Measurements from ENCODE around the gene PPP1R16B. TPM values are rescaled to one million over a fixed set of nuclear protein-coding genes. Genes with fewer than 3 reads are reported as not detected.

PPP1R16B gene
- total RNA-seq, 1 donor from 2014 or later: 46.9 TPM

GRCh38 chr20:38870733-38871559 lies 65.4 kb downstream of the PPP1R16B start:
- DNase-seq (ENCODE audit: low spot score): no peak
- no peaks in the 10 kb centered on the region for H3K9me3 Mint-ChIP-seq (ENCODE audit: unreplicated experiment)
- H3K4me3 Mint-ChIP-seq (ENCODE audit: unreplicated experiment): no peak overlapping the region
- no peak overlapping the region for H3K27ac Mint-ChIP-seq (ENCODE audit: unreplicated experiment)
- H3K36me3 Mint-ChIP-seq (ENCODE audit: low read depth, unreplicated experiment): peaks cover 17% of the 10 kb centered on the region
- peaks cover 52% of the 10 kb centered on the region for H3K4me1 Mint-ChIP-seq (ENCODE audit: unreplicated experiment)
- H3K27me3 Mint-ChIP-seq (ENCODE audit: unreplicated experiment): peaks cover 12% of the 10 kb centered on the region
- TF ChIP-seq, protein P1, sequence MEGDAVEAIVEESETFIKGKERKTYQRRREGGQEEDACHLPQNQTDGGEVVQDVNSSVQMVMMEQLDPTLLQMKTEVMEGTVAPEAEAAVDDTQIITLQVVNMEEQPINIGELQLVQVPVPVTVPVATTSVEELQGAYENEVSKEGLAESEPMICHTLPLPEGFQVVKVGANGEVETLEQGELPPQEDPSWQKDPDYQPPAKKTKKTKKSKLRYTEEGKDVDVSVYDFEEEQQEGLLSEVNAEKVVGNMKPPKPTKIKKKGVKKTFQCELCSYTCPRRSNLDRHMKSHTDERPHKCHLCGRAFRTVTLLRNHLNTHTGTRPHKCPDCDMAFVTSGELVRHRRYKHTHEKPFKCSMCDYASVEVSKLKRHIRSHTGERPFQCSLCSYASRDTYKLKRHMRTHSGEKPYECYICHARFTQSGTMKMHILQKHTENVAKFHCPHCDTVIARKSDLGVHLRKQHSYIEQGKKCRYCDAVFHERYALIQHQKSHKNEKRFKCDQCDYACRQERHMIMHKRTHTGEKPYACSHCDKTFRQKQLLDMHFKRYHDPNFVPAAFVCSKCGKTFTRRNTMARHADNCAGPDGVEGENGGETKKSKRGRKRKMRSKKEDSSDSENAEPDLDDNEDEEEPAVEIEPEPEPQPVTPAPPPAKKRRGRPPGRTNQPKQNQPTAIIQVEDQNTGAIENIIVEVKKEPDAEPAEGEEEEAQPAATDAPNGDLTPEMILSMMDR (IDR thresholded peaks at IDR 0.05; ENCODE audit: unreplicated experiment): no peak

DNA sequence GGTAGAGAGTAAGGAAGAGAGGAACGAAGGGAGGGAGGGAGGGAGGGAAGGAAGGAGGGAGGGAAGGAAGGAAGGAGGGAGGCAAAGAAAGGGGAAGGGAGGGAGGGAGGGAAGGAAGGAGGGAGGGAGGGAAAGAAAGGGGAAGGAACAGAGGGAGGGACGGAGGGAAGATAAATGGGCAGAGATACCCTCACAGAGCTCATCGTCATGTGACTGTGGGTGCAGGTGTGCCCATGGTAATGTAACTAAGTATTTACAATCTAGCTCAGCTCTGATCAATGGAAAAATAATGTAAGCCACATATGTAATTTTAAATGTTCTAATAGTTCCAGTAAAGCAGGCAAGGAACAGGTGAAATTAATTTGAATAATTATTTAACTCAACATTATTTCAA lies 66.1 kb downstream of the PPP1R16B start:
- no peak overlapping the region for H3K4me3 Mint-ChIP-seq (ENCODE audit: unreplicated experiment)
- H3K4me1 Mint-ChIP-seq (ENCODE audit: unreplicated experiment): peaks cover 56% of the 10 kb centered on the region

DNA sequence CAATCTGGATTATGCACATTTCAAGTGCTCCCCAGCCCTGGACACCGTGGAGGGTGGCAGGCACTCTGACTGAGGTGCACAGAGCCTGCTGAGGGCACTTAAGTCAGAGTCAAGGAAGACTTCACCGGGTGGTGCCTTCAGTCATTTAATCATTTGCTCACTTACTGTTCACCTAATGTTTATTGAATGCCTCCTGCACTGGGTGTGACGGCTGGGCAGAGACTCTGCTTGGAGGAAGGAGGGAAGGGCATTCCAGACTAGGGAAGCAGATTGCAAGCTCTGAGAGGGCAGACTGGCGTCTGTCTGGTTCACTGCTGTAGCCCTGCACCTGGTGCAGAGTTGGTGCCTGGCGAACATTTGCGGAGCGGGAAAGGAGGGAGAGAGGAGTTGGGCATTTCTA lies 66.5 kb downstream of the PPP1R16B start:
- peaks cover 10% of the 10 kb centered on the region for H3K27me3 Mint-ChIP-seq (ENCODE audit: unreplicated experiment)
- H3K36me3 Mint-ChIP-seq (ENCODE audit: low read depth, unreplicated experiment): peaks cover 17% of the 10 kb centered on the region
- TF ChIP-seq, protein P1 (IDR thresholded peaks at IDR 0.05; ENCODE audit: unreplicated experiment): no peak
- peaks cover 57% of the 10 kb centered on the region for H3K4me1 Mint-ChIP-seq (ENCODE audit: unreplicated experiment)
- peak overlapping the region; percentile 48 for H3K27ac Mint-ChIP-seq (ENCODE audit: unreplicated experiment)
- DNase-seq (ENCODE audit: low spot score): no peak
- no peaks in the 10 kb centered on the region for H3K9me3 Mint-ChIP-seq (ENCODE audit: unreplicated experiment)
- H3K4me3 Mint-ChIP-seq (ENCODE audit: unreplicated experiment): no peak overlapping the region

More for the DNA sequence above, 66.1 kb downstream of the PPP1R16B start:
- H3K9me3 Mint-ChIP-seq (ENCODE audit: unreplicated experiment): no peaks in the 10 kb centered on the region
- peaks cover 17% of the 10 kb centered on the region for H3K36me3 Mint-ChIP-seq (ENCODE audit: low read depth, unreplicated experiment)
- TF ChIP-seq, protein P1 (IDR thresholded peaks at IDR 0.05; ENCODE audit: unreplicated experiment): no peak
- H3K27ac Mint-ChIP-seq (ENCODE audit: unreplicated experiment): no peak overlapping the region
- H3K27me3 Mint-ChIP-seq (ENCODE audit: unreplicated experiment): peaks cover 12% of the 10 kb centered on the region
- DNase-seq (ENCODE audit: low spot score): no peak

GRCh38 chr20:38872491-38873049 lies 67.1 kb downstream of the PPP1R16B start:
- peaks cover 17% of the 10 kb centered on the region for H3K36me3 Mint-ChIP-seq (ENCODE audit: low read depth, unreplicated experiment)
- no peak overlapping the region for H3K27ac Mint-ChIP-seq (ENCODE audit: unreplicated experiment)
- H3K9me3 Mint-ChIP-seq (ENCODE audit: unreplicated experiment): no peaks in the 10 kb centered on the region
- peaks cover 61% of the 10 kb centered on the region for H3K4me1 Mint-ChIP-seq (ENCODE audit: unreplicated experiment)
- TF ChIP-seq, protein P1 (IDR thresholded peaks at IDR 0.05; ENCODE audit: unreplicated experiment): no peak
- DNase-seq (ENCODE audit: low spot score): no peak
- peaks cover 11% of the 10 kb centered on the region for H3K27me3 Mint-ChIP-seq (ENCODE audit: unreplicated experiment)
- H3K4me3 Mint-ChIP-seq (ENCODE audit: unreplicated experiment): no peak overlapping the region

DNA sequence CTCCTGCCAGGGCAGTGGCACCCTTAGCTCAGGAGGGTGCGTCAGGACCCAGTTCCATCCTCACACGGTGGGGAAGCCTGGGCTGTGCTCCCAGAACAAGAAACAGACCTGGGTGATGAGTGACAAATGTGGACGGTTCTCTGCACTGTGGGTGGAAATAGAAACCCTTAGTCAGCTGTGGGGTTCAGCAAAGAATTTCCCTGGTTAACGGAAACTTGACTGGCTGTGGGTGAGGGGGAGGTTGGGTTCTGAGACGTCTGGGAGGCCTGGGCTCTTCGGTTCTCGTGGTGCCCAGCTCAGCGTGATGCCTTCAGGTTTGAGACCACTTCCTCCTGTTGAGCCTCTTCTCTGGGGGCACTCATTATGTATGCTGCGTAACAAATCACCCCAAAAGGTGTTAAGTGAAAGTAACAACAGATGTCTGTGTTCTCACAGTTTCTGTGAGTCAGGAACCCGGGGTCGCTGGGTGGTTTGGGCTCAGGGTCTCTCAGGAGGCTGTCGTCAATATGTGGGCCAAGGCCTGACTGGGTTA lies 67.6 kb downstream of the PPP1R16B start:
- peaks cover 14% of the 10 kb centered on the region for H3K36me3 Mint-ChIP-seq (ENCODE audit: low read depth, unreplicated experiment)
- TF ChIP-seq, protein P1 (IDR thresholded peaks at IDR 0.05; ENCODE audit: unreplicated experiment): no peak
- H3K4me3 Mint-ChIP-seq (ENCODE audit: unreplicated experiment): peak overlapping the region; percentile 56
- H3K9me3 Mint-ChIP-seq (ENCODE audit: unreplicated experiment): no peaks in the 10 kb centered on the region
- peak overlapping the region; percentile 82 for H3K27ac Mint-ChIP-seq (ENCODE audit: unreplicated experiment)
- peaks cover 12% of the 10 kb centered on the region for H3K27me3 Mint-ChIP-seq (ENCODE audit: unreplicated experiment)
- no peak for DNase-seq (ENCODE audit: low spot score)
- peaks cover 66% of the 10 kb centered on the region for H3K4me1 Mint-ChIP-seq (ENCODE audit: unreplicated experiment)
